IMR-90 (cell line): ENCODE results near the gene KRT33A.
"Not testable (repeated sequence)": the region's sequence is repeated elsewhere in the genome, so short reads cannot be mapped to it uniquely, and the experiment has no call there.

Experiments
- MAFK ChIP-seq: IDR thresholded peaks from 2 replicates; pipeline ENCODE4 v1.6.1; 2012; ENCODE audit warnings: low read depth, low read length, improper control_type of control experiment
- MAZ ChIP-seq: IDR thresholded peaks from 2 replicates; pipeline ENCODE4 v1.6.1; 2012; ENCODE audit warnings: low read depth, mild to moderate bottlenecking, low read length, improper control_type of control experiment, moderate library complexity, borderline replicate concordance
- POLR2A ChIP-seq: IDR thresholded peaks from 2 replicates; pipeline ENCODE4 v1.6.1; 2012; ENCODE audit warnings: mild to moderate bottlenecking, low read depth, low read length
- RAD21 ChIP-seq: IDR thresholded peaks from 2 replicates; pipeline ENCODE4 v1.6.1; 2012; ENCODE audit warnings: low read length, improper control_type of control experiment
- RFX5 ChIP-seq: IDR thresholded peaks from 2 replicates; pipeline ENCODE4 v1.8.0; 2012; ENCODE audit warnings: low read depth, mild to moderate bottlenecking, low read length, moderate library complexity
- SMC3 ChIP-seq: fragments of 150-350 bp; IDR thresholded peaks from 2 replicates; pipeline ENCODE4 v1.6.1; 2016; ENCODE audit warnings: low read depth, mild to moderate bottlenecking, antibody characterized with exemption, low read length, moderate library complexity
- TF ChIP-seq, protein P1 (sequence below): conservative IDR thresholded peaks from 2 replicates; pipeline ENCODE4 v1.5.1; 2012; ENCODE audit warnings: mild to moderate bottlenecking, low read depth, low read length, improper control_type of control experiment
- TF ChIP-seq, protein P2 (sequence below): fragments of 150-350 bp; IDR thresholded peaks from 2 replicates; pipeline ENCODE4 v1.6.1; 2017; ENCODE audit warnings: mild to moderate bottlenecking, antibody characterized with exemption, low read length, low read depth

DNA sequence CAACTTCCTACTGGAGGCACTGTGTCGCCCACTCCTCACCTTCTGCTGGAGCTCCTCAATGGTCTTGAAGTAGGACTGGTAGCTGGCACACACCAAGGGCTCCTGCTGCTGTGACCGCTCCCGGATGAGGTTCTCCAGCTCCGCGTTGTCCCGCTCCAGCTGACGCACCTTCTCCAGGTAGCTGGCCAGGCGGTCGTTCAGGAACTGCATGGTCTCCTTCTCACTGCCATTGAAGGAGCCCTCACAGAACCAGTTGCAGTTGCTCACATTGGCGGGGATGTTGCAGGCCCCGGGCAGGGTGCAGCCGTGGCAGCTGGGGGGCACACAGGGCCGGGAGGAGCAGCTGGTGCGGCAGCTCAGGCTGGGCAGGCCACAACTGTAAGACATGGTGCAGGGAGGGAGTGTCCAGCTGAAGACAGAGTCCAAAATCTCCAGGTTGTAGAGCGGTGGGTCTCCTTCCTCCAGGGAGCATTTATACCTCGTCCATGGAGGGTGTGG, at the start of gene KRT33A:
- not testable (repeated sequence) for TF ChIP-seq POLR2A, SMC3, RAD21, MAZ, RFX5, MAFK
- TF ChIP-seq, protein P1, sequence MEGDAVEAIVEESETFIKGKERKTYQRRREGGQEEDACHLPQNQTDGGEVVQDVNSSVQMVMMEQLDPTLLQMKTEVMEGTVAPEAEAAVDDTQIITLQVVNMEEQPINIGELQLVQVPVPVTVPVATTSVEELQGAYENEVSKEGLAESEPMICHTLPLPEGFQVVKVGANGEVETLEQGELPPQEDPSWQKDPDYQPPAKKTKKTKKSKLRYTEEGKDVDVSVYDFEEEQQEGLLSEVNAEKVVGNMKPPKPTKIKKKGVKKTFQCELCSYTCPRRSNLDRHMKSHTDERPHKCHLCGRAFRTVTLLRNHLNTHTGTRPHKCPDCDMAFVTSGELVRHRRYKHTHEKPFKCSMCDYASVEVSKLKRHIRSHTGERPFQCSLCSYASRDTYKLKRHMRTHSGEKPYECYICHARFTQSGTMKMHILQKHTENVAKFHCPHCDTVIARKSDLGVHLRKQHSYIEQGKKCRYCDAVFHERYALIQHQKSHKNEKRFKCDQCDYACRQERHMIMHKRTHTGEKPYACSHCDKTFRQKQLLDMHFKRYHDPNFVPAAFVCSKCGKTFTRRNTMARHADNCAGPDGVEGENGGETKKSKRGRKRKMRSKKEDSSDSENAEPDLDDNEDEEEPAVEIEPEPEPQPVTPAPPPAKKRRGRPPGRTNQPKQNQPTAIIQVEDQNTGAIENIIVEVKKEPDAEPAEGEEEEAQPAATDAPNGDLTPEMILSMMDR: not testable (repeated sequence)
- TF ChIP-seq, protein P2, sequence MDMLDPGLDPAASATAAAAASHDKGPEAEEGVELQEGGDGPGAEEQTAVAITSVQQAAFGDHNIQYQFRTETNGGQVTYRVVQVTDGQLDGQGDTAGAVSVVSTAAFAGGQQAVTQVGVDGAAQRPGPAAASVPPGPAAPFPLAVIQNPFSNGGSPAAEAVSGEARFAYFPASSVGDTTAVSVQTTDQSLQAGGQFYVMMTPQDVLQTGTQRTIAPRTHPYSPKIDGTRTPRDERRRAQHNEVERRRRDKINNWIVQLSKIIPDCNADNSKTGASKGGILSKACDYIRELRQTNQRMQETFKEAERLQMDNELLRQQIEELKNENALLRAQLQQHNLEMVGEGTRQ: not testable (repeated sequence)
